H1 (cell line): Measurements from ENCODE around the gene ABCC6. TPM values are rescaled to one million over a fixed set of nuclear protein-coding genes. Genes with fewer than 3 reads are reported as not detected.

Experiments used
- CTBP2 ChIP-seq: IDR thresholded peaks from 2 replicates; pipeline ENCODE4 v1.7.0; 2011; ENCODE audit warnings: borderline replicate concordance, mild to moderate bottlenecking, moderate library complexity, mixed read lengths, low read length; ENCODE audit not compliant: insufficient read depth, insufficient read length
- PHF8 ChIP-seq: fragments of 200-600 bp; sonication (generic); conservative IDR thresholded peaks from 2 replicates; pipeline ENCODE4 v1.7.1; 2012; ENCODE audit warnings: low read depth, mild to moderate bottlenecking, inconsistent platforms, low read length, moderate library complexity
- RAD21 ChIP-seq, 2 experiments: IDR thresholded peaks in 1 of 2; conservative IDR thresholded peaks in 1 of 2; 2 replicates each; pipeline ENCODE4 v1.6.1; 2011; ENCODE audit warnings: low read depth in 2 of 2, low read length in 2 of 2, improper control_type of control experiment in 1 of 2, inconsistent platforms in 1 of 2, mild to moderate bottlenecking in 1 of 2, moderate library complexity in 1 of 2
- polyA plus RNA-seq, 7 experiments: library from polyadenylated mRNA; depleted of rRNA in 3 of 7; stranded (reverse) in 5 of 7; unstranded in 2 of 7; fragments of >200 nt in 5 of 7; fragments of 200-250 nt in 2 of 7; gene quantifications; 1 replicate in 5 of 7; 2 replicates in 1 of 7; 4 replicates in 1 of 7; pipeline versions ENCODE4 v1.2.1 to v1.2.3, GENCODE V29; 2011 to 2013; ENCODE audit warnings: missing spikeins in 2 of 7, mixed read lengths in 2 of 7
- total RNA-seq: library from RNA; stranded (reverse); fragmentation: NEBNext Ultra II Directional; extraction: Animal tissue kit (Norgen Biotek cat#: 25700); gene quantifications from 2 replicates; pipeline ENCODE4 v1.2.1, GENCODE V29; 2021
- TF ChIP-seq, protein P1 (sequence below): fragments of 300-600 bp; sonication (generic); IDR thresholded peaks from 2 replicates; pipeline ENCODE4 v1.7.1; 2012; ENCODE audit warnings: low read length, moderate library complexity, mild to moderate bottlenecking, inconsistent platforms; ENCODE audit not compliant: insufficient replicate concordance

The ABCC6 gene
- total and polyA plus RNA-seq, 2 of the 8 experiments (the other 6 are each of a cell fraction or from before 2014, with no cell fraction given), result 1.6 to 1.8 TPM

- TF ChIP-seq, protein P1, sequence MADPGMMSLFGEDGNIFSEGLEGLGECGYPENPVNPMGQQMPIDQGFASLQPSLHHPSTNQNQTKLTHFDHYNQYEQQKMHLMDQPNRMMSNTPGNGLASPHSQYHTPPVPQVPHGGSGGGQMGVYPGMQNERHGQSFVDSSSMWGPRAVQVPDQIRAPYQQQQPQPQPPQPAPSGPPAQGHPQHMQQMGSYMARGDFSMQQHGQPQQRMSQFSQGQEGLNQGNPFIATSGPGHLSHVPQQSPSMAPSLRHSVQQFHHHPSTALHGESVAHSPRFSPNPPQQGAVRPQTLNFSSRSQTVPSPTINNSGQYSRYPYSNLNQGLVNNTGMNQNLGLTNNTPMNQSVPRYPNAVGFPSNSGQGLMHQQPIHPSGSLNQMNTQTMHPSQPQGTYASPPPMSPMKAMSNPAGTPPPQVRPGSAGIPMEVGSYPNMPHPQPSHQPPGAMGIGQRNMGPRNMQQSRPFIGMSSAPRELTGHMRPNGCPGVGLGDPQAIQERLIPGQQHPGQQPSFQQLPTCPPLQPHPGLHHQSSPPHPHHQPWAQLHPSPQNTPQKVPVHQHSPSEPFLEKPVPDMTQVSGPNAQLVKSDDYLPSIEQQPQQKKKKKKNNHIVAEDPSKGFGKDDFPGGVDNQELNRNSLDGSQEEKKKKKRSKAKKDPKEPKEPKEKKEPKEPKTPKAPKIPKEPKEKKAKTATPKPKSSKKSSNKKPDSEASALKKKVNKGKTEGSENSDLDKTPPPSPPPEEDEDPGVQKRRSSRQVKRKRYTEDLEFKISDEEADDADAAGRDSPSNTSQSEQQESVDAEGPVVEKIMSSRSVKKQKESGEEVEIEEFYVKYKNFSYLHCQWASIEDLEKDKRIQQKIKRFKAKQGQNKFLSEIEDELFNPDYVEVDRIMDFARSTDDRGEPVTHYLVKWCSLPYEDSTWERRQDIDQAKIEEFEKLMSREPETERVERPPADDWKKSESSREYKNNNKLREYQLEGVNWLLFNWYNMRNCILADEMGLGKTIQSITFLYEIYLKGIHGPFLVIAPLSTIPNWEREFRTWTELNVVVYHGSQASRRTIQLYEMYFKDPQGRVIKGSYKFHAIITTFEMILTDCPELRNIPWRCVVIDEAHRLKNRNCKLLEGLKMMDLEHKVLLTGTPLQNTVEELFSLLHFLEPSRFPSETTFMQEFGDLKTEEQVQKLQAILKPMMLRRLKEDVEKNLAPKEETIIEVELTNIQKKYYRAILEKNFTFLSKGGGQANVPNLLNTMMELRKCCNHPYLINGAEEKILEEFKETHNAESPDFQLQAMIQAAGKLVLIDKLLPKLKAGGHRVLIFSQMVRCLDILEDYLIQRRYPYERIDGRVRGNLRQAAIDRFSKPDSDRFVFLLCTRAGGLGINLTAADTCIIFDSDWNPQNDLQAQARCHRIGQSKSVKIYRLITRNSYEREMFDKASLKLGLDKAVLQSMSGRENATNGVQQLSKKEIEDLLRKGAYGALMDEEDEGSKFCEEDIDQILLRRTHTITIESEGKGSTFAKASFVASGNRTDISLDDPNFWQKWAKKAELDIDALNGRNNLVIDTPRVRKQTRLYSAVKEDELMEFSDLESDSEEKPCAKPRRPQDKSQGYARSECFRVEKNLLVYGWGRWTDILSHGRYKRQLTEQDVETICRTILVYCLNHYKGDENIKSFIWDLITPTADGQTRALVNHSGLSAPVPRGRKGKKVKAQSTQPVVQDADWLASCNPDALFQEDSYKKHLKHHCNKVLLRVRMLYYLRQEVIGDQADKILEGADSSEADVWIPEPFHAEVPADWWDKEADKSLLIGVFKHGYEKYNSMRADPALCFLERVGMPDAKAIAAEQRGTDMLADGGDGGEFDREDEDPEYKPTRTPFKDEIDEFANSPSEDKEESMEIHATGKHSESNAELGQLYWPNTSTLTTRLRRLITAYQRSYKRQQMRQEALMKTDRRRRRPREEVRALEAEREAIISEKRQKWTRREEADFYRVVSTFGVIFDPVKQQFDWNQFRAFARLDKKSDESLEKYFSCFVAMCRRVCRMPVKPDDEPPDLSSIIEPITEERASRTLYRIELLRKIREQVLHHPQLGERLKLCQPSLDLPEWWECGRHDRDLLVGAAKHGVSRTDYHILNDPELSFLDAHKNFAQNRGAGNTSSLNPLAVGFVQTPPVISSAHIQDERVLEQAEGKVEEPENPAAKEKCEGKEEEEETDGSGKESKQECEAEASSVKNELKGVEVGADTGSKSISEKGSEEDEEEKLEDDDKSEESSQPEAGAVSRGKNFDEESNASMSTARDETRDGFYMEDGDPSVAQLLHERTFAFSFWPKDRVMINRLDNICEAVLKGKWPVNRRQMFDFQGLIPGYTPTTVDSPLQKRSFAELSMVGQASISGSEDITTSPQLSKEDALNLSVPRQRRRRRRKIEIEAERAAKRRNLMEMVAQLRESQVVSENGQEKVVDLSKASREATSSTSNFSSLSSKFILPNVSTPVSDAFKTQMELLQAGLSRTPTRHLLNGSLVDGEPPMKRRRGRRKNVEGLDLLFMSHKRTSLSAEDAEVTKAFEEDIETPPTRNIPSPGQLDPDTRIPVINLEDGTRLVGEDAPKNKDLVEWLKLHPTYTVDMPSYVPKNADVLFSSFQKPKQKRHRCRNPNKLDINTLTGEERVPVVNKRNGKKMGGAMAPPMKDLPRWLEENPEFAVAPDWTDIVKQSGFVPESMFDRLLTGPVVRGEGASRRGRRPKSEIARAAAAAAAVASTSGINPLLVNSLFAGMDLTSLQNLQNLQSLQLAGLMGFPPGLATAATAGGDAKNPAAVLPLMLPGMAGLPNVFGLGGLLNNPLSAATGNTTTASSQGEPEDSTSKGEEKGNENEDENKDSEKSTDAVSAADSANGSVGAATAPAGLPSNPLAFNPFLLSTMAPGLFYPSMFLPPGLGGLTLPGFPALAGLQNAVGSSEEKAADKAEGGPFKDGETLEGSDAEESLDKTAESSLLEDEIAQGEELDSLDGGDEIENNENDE, result no peak
- TF ChIP-seq PHF8 (no peak), CTBP2 (no peak), RAD21 (IDR thresholded peaks at IDR 0.05 in 1 of 2, conservative IDR thresholded peaks at IDR 0.05 in 1 of 2; ENCODE audit: low read depth in 2 of 2, low read length in 2 of 2) (no peak)
These were observed 60.7 kb downstream of the ABCC6 start (continued) for GRCh38 chr16:16162591-16162990.
